H9 (cell line): ENCODE measurements around the gene SETD9. TPM values are rescaled to one million over a fixed set of nuclear protein-coding genes. Genes with fewer than 3 reads are reported as not detected.

ENCODE experiments used
- DNase-seq: peaks from one replicate; pipeline ENCODE4 v3.0.0-alpha.2; 2017
- H2AFZ ChIP-seq: one replicate; pipeline ENCODE4 v1.6.1; 2013; ENCODE audit warnings: mild to moderate bottlenecking, low read length, control low read depth, moderate library complexity
- H2AK5ac ChIP-seq: 2 replicates; pipeline ENCODE4 v1.6.1; 2013; ENCODE audit warnings: low read length, control low read depth, mixed read lengths; ENCODE audit not compliant: insufficient read length
- H2BK120ac ChIP-seq: one replicate; pipeline ENCODE4 v1.6.1; 2013; ENCODE audit warnings: low read depth, mild to moderate bottlenecking, low read length, control low read depth, inconsistent platforms; ENCODE audit not compliant: poor library complexity, severe bottlenecking
- H2BK12ac ChIP-seq: 2 replicates; pipeline ENCODE4 v1.6.1; 2013; ENCODE audit warnings: low read length, control low read depth, mixed read lengths, low read depth; ENCODE audit not compliant: insufficient read length
- H2BK15ac ChIP-seq: 2 replicates; pipeline ENCODE4 v1.6.1; 2013; ENCODE audit warnings: low read depth, low read length, control low read depth
- H2BK20ac ChIP-seq: one replicate; pipeline ENCODE4 v1.6.1; 2013; ENCODE audit warnings: low read depth, mild to moderate bottlenecking, low read length, control low read depth, inconsistent platforms; ENCODE audit not compliant: poor library complexity, severe bottlenecking
- H2BK5ac ChIP-seq: 2 replicates; pipeline ENCODE4 v1.6.1; 2013; ENCODE audit warnings: low read length, control low read depth, mixed read lengths; ENCODE audit not compliant: insufficient read length
- H3K14ac ChIP-seq: 2 replicates; pipeline ENCODE4 v1.6.1; 2013; ENCODE audit warnings: low read length, control low read depth; ENCODE audit not compliant: insufficient read depth
- H3K18ac ChIP-seq: 2 replicates; pipeline ENCODE4 v1.6.1; 2013; ENCODE audit warnings: low read depth, mild to moderate bottlenecking, mixed read lengths, low read length, control low read depth; ENCODE audit not compliant: insufficient read length
- H3K23ac ChIP-seq: 2 replicates; pipeline ENCODE4 v1.6.1; 2013; ENCODE audit warnings: low read length, control low read depth, mixed read lengths, low read depth; ENCODE audit not compliant: insufficient read length
- H3K23me2 ChIP-seq: 2 replicates; pipeline ENCODE4 v1.6.1; 2013; ENCODE audit warnings: low read depth, mild to moderate bottlenecking, mixed read lengths, low read length, control low read depth; ENCODE audit not compliant: insufficient read length, poor library complexity, severe bottlenecking
- H3K27ac ChIP-seq: 2 replicates; pipeline ENCODE4 v1.5.1; 2013; ENCODE audit warnings: low read length, control low read depth, mixed read lengths, low read depth; ENCODE audit not compliant: insufficient read length
- H3K27me3 ChIP-seq: 2 replicates; pipeline ENCODE4 v1.6.1; 2013; ENCODE audit warnings: low read length, control low read depth, inconsistent platforms; ENCODE audit not compliant: insufficient read depth
- H3K4ac ChIP-seq: 2 replicates; pipeline ENCODE4 v1.6.1; 2013; ENCODE audit warnings: low read depth, mild to moderate bottlenecking, control low read depth, inconsistent platforms, low read length, moderate library complexity
- H3K4me1 ChIP-seq: 2 replicates; pipeline ENCODE4 v1.6.1; 2013; ENCODE audit warnings: low read length, control low read depth, inconsistent platforms; ENCODE audit not compliant: insufficient read depth
- H3K4me2 ChIP-seq: 2 replicates; pipeline ENCODE4 v1.6.1; 2013; ENCODE audit warnings: low read length, control low read depth, mixed read lengths; ENCODE audit not compliant: insufficient read length, insufficient read depth
- H3K56ac ChIP-seq: 2 replicates; pipeline ENCODE4 v1.6.1; 2013; ENCODE audit warnings: low read depth, mild to moderate bottlenecking, mixed read lengths, low read length, control low read depth; ENCODE audit not compliant: insufficient read length
- H3K79me1 ChIP-seq: 2 replicates; pipeline ENCODE4 v1.6.1; 2013; ENCODE audit warnings: low read depth, mild to moderate bottlenecking, moderate library complexity, low read length, control low read depth, inconsistent platforms; ENCODE audit not compliant: insufficient read depth, poor library complexity, severe bottlenecking
- H3K79me2 ChIP-seq: 2 replicates; pipeline ENCODE4 v1.6.1; 2013; ENCODE audit warnings: low read length, control low read depth, inconsistent platforms; ENCODE audit not compliant: insufficient read depth
- H3K9ac ChIP-seq: 2 replicates; pipeline ENCODE4 v1.6.1; 2013; ENCODE audit warnings: low read length, control low read depth, mixed read lengths; ENCODE audit not compliant: insufficient read length; ENCODE audit errors: extremely low read depth
- H3K9me3 ChIP-seq: one replicate; pipeline ENCODE4 v1.6.1; 2013; ENCODE audit warnings: low read depth, low read length, inconsistent platforms; ENCODE audit not compliant: control insufficient read depth
- H3T11ph ChIP-seq: one replicate; pipeline ENCODE4 v1.6.1; 2013; ENCODE audit warnings: mild to moderate bottlenecking, low read length, control low read depth, inconsistent platforms
- H4K20me1 ChIP-seq: one replicate; pipeline ENCODE4 v1.6.1; 2013; ENCODE audit not compliant: control insufficient read depth, insufficient read length, insufficient read depth
- H4K5ac ChIP-seq: 2 replicates; pipeline ENCODE4 v1.6.1; 2013; ENCODE audit warnings: low read depth, mild to moderate bottlenecking, mixed read lengths, low read length, control low read depth; ENCODE audit not compliant: insufficient read length
- H4K8ac ChIP-seq: replicated peaks from 2 replicates; pipeline ENCODE4 v1.6.1; 2013; ENCODE audit warnings: low read length, control low read depth, mixed read lengths, low read depth; ENCODE audit not compliant: insufficient read length
- H4K91ac ChIP-seq: 2 replicates; pipeline ENCODE4 v1.6.1; 2013; ENCODE audit warnings: low read depth, mild to moderate bottlenecking, moderate library complexity, mixed read lengths, low read length, control low read depth; ENCODE audit not compliant: insufficient read length
- H3K27ac Mint-ChIP-seq, 3 experiments: 2 replicates in 2 of 3; 3 replicates in 1 of 3; pipeline ENCODE4 v1.8.0; 2020 to 2021; ENCODE audit warnings: mixed read lengths in 3 of 3, mild to moderate bottlenecking in 1 of 3, moderate library complexity in 1 of 3
- H3K27me3 Mint-ChIP-seq: 2 replicates; pipeline ENCODE4 v1.8.0; 2021; ENCODE audit warnings: low read depth, mild to moderate bottlenecking, moderate library complexity, mixed read lengths
- H3K36me3 Mint-ChIP-seq, 3 experiments: 2 replicates in 2 of 3; 3 replicates in 1 of 3; pipeline ENCODE4 v1.8.0; 2020 to 2021; ENCODE audit warnings: low read depth in 3 of 3, mixed read lengths in 3 of 3; ENCODE audit not compliant: insufficient read depth in 1 of 3
- H3K4me1 Mint-ChIP-seq, 2 experiments: 2 replicates each; pipeline ENCODE4 v1.8.0; 2020; ENCODE audit warnings: mixed read lengths in 2 of 2
- H3K4me3 Mint-ChIP-seq, 2 experiments: 2 replicates in 1 of 2; 3 replicates in 1 of 2; pipeline ENCODE4 v1.8.0; 2020 to 2021; ENCODE audit warnings: mild to moderate bottlenecking in 2 of 2, mixed read lengths in 2 of 2, moderate library complexity in 1 of 2
- H3K9me3 Mint-ChIP-seq, 2 experiments: 2 replicates in 1 of 2; 3 replicates in 1 of 2; pipeline ENCODE4 v1.8.0; 2020; ENCODE audit warnings: mild to moderate bottlenecking in 2 of 2, mixed read lengths in 2 of 2, moderate library complexity in 1 of 2
- CTCF ChIP-seq: fragments of 200-600 bp; sonication (generic); conservative IDR thresholded peaks from 3 replicates; pipeline ENCODE4 v1.8.0; 2021; ENCODE audit warnings: antibody characterized with exemption, mild to moderate bottlenecking
- WGBS: extraction: QIAGEN DNeasy Blood & Tissue Kit; methylation state at CpG from one replicate; pipeline ENCODE4 v1.1.7; 2013; ENCODE audit warnings: missing lambda C conversion rate, low lambda C conversion rate, mixed read lengths; ENCODE audit not compliant: insufficient read length; ENCODE audit errors: extremely low coverage; 5-methylcytosine and 5-hydroxymethylcytosine counted together
- total RNA-seq: library from RNA; stranded (reverse); gene quantifications from 2 replicates; pipeline ENCODE4 v1.2.1, GENCODE V29; 2021

SETD9 gene
- total RNA-seq, 1 experiment from 2014 or later: 15.7 TPM

- H3K79me2 ChIP-seq: no peaks in the 10 kb centered on the region
- Mint-ChIP-seq H3K4me3 (no peak overlapping the region), H3K27ac (no peak overlapping the region), H3K36me3 (peaks cover 9 to 32% (median 23%) of the 10 kb centered on the region in 3 experiments), H3K27me3 (no peaks in the 10 kb centered on the region), H3K4me1 (peaks cover 3 to 8% of the 10 kb centered on the region in 2 experiments; a peak in 3 of 4 replicates), H3K9me3 (no peaks in the 10 kb centered on the region)
- no peak overlapping the region for H3T11ph ChIP-seq
- H4K8ac ChIP-seq: no peak overlapping the region
- H2AFZ ChIP-seq: no peak overlapping the region
- H4K5ac ChIP-seq: no peak overlapping the region
- H3K27me3 ChIP-seq: no peaks in the 10 kb centered on the region
- no peak overlapping the region for H3K4ac ChIP-seq
- no peaks in the 10 kb centered on the region for H3K79me1 ChIP-seq
- no peak overlapping the region for H2AK5ac ChIP-seq
- no peak overlapping the region for H3K27ac ChIP-seq
- H3K4me1 ChIP-seq: no peaks in the 10 kb centered on the region
- TF ChIP-seq CTCF: no peak
- no peaks in the 10 kb centered on the region for H3K23me2 ChIP-seq
- H3K14ac ChIP-seq: no peak overlapping the region
- no peak overlapping the region for H2BK12ac ChIP-seq
- H3K4me2 ChIP-seq: no peak overlapping the region
- H3K9me3 ChIP-seq: no peaks in the 10 kb centered on the region
- no peak for DNase-seq
- no peak overlapping the region for H3K56ac ChIP-seq
- no peak overlapping the region for H2BK5ac ChIP-seq
- no CpG with 5 or more reads among the region's 3 CpGs for WGBS
- no peaks in the 10 kb centered on the region for H4K20me1 ChIP-seq
- H2BK15ac ChIP-seq: no peak overlapping the region
- no peak overlapping the region for H2BK120ac ChIP-seq
- H3K23ac ChIP-seq: no peak overlapping the region
- no peak overlapping the region for H3K9ac ChIP-seq
- H2BK20ac ChIP-seq: no peak overlapping the region
- no peak overlapping the region for H4K91ac ChIP-seq
- H3K18ac ChIP-seq: no peak overlapping the region
Observed at GRCh38 chr5:56862909-56863308, 46.5 kb upstream of the SETD9 start.
